Nephron progenitor cell (in vitro differentiated cells): ENCODE results near the gene SPACA1.

ENCODE experiments used
- DNase-seq: peaks from one replicate; pipeline ENCODE4 v3.0.0; 2021
- H3K27ac Mint-ChIP-seq: 2 replicates; pipeline ENCODE4 v1.8.0; 2021; ENCODE audit warnings: mild to moderate bottlenecking, moderate library complexity, mixed read lengths
- H3K27me3 Mint-ChIP-seq: 2 replicates; pipeline ENCODE4 v1.8.0; 2021; ENCODE audit warnings: mild to moderate bottlenecking, low read depth, mixed read lengths; ENCODE audit not compliant: poor library complexity
- H3K36me3 Mint-ChIP-seq: 2 replicates; pipeline ENCODE4 v1.8.0; 2021; ENCODE audit warnings: low read depth, mixed read lengths
- H3K4me1 Mint-ChIP-seq: 2 replicates; pipeline ENCODE4 v1.8.0; 2021; ENCODE audit warnings: mixed read lengths
- H3K4me3 Mint-ChIP-seq: 2 replicates; pipeline ENCODE4 v1.8.0; 2021; ENCODE audit warnings: mild to moderate bottlenecking, moderate library complexity, mixed read lengths
- H3K9me3 Mint-ChIP-seq: 2 replicates; pipeline ENCODE4 v1.8.0; 2021; ENCODE audit warnings: mild to moderate bottlenecking, moderate library complexity, mixed read lengths
- CTCF ChIP-seq: fragments of 200-600 bp; sonication (generic); IDR thresholded peaks from 2 replicates; pipeline ENCODE4 v1.5.0; 2021; ENCODE audit warnings: antibody characterized with exemption

SPACA1 gene

GRCh38 chr6:88044530-88044929 is 3.1 kb upstream of the SPACA1 start:
- no peaks in the 10 kb centered on the region for H3K36me3 Mint-ChIP-seq
- H3K4me3 Mint-ChIP-seq = no peak overlapping the region
- H3K27me3 Mint-ChIP-seq = no peaks in the 10 kb centered on the region
- TF ChIP-seq CTCF = no peak
- H3K27ac Mint-ChIP-seq = no peak overlapping the region
- no peaks in the 10 kb centered on the region for H3K4me1 Mint-ChIP-seq
- DNase-seq = no peak
- no peaks in the 10 kb centered on the region for H3K9me3 Mint-ChIP-seq

- H3K4me3 Mint-ChIP-seq = no peak overlapping the region
- no peak for TF ChIP-seq CTCF
- no peak overlapping the region for H3K27ac Mint-ChIP-seq
- H3K36me3 Mint-ChIP-seq = no peaks in the 10 kb centered on the region
- DNase-seq = no peak
- H3K9me3 Mint-ChIP-seq = no peaks in the 10 kb centered on the region
- no peaks in the 10 kb centered on the region for H3K27me3 Mint-ChIP-seq
- no peaks in the 10 kb centered on the region for H3K4me1 Mint-ChIP-seq
Measured at GRCh38 chr6:88045521-88046136, 2.0 kb upstream of the SPACA1 start.

GRCh38 chr6:88048578-88048977 is 937 bp downstream of the SPACA1 start:
- Mint-ChIP-seq H3K4me3 (no peak overlapping the region), H3K4me1 (no peaks in the 10 kb centered on the region), H3K27ac (no peak overlapping the region), H3K36me3 (no peaks in the 10 kb centered on the region), H3K27me3 (no peaks in the 10 kb centered on the region), H3K9me3 (no peaks in the 10 kb centered on the region)
- TF ChIP-seq CTCF = no peak
- DNase-seq = no peak

- Mint-ChIP-seq H3K4me1 (no peaks in the 10 kb centered on the region), H3K9me3 (no peaks in the 10 kb centered on the region), H3K27ac (no peak overlapping the region), H3K27me3 (no peaks in the 10 kb centered on the region), H3K4me3 (no peak overlapping the region), H3K36me3 (no peaks in the 10 kb centered on the region)
- TF ChIP-seq CTCF = no peak
- DNase-seq = no peak
Measured at GRCh38 chr6:88050140-88050818, 2.6 kb downstream of the SPACA1 start.

GRCh38 chr6:88059191-88059590 is 11.6 kb downstream of the SPACA1 start:
- Mint-ChIP-seq H3K36me3 (no peaks in the 10 kb centered on the region), H3K4me1 (no peaks in the 10 kb centered on the region), H3K4me3 (no peak overlapping the region), H3K27me3 (no peaks in the 10 kb centered on the region), H3K9me3 (no peaks in the 10 kb centered on the region), H3K27ac (no peak overlapping the region)
- DNase-seq = no peak
- no peak for TF ChIP-seq CTCF

- Mint-ChIP-seq H3K27me3 (no peaks in the 10 kb centered on the region), H3K9me3 (no peaks in the 10 kb centered on the region), H3K27ac (no peak overlapping the region)
Measured at GRCh38 chr6:88062376-88062775, 14.7 kb downstream of the SPACA1 start.

More at GRCh38 chr6:88062376-88062775, 14.7 kb downstream of the SPACA1 start:
- Mint-ChIP-seq H3K4me3 (no peak overlapping the region), H3K4me1 (no peaks in the 10 kb centered on the region), H3K36me3 (no peaks in the 10 kb centered on the region)
- TF ChIP-seq CTCF = no peak
- no peak for DNase-seq
